HG03045 (cell line): Measurements from ENCODE around the gene MED17.

Source experiments
- ATAC-seq: cut with Tn5 transposase; IDR thresholded peaks from one replicate; pipeline ENCODE4 v1.9.1; 2021; ENCODE audit warnings: mild to moderate bottlenecking, moderate library complexity; ENCODE audit not compliant: unreplicated experiment

MED17 gene

DNA sequence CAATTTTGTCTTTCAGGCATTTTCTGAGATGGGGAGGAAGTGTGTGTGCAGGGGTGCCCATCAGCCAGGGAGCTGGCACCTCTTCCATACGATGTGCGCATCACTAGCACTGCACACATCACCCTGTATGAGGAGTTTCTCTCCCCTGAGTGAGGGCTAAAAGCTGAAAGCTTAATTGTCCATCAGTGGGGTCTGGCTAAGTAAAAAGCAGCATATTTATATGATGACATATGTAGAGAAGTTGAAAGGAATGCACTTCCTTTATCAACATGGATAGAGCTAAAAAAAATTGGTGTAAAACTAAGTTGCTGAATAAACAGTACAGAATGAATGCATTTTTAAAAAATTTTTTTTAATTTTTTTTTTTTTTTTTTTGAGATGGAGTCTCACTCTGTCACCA is 62.3 kb downstream of the MED17 start:
- ATAC-seq: no peak

DNA sequence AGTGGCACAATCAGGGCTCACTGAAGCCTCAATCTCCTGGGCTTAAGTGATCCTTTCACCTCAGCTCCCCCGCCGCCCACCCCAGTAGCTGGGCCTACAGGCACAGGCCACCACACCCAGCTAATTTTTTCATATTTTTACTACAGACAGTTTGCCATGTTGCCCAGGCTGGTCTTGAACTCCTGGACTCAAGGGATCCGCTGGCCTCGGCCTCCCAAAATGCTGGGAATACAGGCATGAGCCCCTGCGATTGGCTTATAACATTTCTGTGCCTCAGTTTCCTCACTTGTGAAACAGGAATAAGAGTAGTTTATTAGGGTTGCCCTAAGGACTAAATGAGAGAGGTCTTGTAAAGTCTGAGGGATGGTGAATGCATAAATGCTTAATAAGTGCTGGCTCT is 65.1 kb downstream of the MED17 start:
- ATAC-seq: no peak

DNA sequence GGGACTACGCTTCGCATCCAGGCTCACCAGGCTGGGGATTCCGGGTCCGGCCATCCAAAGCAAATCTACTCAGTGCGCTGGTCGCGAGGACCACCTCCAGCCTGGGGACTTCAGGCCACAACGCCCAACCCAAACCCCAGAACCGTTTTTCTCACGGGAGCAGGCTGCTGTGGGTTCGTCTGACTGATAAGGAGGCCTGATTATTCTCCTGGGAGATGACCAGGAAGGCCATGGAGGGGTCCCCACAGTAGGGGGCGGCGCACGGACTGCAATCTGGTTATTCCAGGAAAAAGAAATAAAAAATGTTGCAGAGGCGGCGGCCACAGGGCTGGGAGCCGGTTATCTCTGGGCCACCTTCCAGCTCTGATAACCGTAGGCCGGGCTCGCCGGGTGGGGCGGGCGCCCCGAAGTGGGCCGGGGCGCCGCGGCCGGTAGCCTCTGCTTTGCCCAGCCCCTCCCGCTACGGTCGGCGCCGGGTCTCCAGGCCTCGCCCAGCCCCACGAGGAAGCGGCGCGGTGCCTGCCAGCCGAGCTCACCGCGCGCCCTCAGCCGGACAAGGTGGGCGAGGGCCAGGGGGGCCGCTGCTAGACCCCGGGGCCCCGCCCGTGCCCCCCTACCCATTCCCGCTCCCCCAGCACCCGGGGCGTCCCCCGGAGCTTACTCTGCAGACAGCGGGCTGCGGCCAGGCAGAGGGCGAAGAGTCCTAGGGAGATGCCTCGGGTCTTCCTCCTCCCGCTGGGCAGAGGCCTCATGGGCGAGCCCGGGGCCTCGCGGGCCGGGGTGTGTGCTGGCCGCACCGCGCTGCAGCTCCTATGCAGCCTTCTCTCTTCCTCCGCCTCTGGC is 65.9 kb downstream of the MED17 start:
- no peak for ATAC-seq

DNA sequence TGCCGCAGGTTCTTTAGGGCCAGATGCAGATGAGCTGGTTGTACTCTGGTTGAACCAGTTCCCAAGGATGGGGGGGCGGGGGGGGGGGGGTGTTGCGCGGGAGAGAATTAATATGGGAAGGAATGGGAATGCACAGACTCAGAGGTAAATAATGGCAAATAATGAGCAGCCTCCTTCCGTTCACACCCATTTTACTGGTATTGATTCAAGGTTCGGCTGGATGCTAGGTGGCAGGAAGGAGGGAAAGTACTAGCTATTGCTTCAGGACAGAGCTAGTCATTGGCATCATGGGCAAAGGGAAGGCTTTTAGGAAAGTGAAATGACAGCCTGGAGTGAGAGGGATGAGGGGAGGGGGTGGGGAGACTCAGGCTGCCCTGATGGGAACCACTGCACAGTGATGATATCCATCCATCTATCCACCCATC is 66.5 kb downstream of the MED17 start, which contains the start of gene VSTM5:
Gene VSTM5, minus strand, starts transcription at position 25 of the 425 bp plus-strand sequence. CDS start 116 bp downstream, outside the sequence.
- ATAC-seq: no peak

DNA sequence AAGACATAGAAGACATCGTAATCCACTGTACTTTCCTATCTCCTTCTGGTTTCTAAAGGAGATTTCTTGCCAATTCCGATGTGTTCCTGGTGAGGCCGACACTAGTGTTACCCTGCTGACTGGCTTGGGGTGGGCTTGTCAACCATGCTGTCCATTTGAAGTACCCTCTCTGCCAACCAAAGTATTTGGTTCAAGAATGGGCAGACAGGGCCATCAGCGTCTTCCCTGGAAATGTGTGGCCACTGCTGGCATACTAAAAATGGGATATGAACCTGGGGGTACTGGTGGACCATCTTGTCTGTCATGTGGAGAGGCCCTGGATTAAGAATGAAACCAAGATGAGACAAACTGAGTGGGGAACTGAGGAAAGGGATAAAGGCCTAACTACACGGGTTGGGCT is 68.2 kb downstream of the MED17 start:
- no peak for ATAC-seq

DNA sequence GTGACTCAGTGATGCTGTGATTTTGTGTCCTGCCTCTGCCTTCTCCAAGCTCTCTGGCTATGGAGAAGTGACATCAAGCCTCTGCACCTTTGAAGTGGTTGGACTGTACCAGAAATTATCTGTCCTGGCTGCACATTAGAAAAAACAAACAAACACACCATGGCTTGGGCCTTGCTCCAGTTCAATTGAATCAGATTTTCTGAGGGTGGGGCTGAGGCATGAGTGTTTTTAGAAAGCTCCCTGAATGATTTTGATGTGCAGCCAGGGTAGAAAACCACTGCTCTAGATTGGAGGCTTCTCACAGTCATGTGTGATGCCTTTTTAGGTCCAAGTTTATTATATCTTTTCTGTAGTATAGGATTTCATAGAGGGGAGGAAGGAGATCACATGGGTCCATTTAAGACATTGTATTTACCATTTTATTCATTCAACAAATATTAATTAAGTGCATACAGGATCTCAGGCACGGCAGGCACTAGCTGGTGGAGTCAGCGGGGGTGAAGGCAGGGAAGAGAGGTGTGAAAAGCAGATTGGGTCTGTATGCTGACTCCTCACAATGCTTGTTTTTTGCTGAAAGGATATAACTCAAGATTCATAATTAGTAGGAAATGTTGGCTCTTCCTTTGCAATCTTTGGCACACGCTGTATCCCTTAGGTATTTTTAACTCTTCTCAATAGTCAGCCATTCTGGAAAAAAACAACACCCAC is 73.5 kb downstream of the MED17 start:
- ATAC-seq: no peak

DNA sequence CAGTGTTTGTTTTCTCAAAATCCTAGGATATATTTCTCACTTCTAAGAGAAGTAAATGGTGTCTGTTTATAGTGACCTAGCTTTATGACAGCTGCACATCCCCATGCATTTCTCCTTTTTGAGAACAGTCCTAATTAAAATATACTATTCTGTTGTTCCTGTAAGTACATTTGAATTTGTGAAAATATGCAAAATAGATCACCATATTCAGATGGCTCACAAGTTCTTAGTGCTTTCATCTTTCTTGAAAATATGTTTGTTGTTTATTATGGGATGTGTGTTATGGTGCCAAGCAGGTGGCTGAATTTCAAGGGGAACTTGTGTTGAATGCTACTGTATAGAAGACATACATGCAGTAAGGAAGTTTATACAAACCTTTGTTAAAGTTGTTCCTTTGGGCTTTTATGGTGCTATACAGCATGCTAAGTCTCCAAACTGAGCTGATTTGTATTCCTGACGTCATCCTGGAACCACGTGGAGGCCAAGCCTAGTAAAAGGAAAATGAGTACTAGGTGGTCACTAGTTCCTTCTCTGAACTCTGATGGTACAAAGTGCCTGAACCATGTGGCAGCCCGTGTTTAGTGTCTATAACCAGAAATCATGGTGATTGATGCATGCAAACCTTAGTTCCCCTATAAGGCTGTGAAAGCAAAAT is 74.2 kb downstream of the MED17 start:
- ATAC-seq: no peak

DNA sequence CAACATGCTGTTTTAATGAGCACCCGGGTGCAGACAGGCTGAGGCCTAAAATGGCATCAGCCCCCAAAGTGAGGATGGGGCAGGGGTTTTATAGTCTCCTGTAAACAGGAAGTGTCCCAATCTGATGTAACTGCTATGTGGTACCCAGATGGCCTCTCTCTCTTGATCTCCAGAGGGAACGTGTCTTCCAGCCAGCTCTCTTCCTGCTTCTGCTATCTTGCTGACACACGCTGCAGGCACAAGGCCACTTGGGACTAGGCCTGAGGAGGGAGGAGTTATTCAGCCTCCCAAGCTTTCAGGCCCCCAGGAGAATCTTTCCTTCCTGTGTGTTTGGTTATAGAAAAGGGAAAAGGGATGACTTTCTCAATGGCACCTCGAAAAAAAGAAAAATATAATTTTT is 77.7 kb downstream of the MED17 start:
- ATAC-seq: no peak
